ENCODE measurements around the gene CST3.

Gene CST3

GRCh38 chr20:23584434-23585199, 53.1 kb downstream of the CST3 start:
- no peak overlapping the region for H3K4me3 ChIP-seq (ENCODE audit: low read depth in 1 of 2, low read length in 2 of 2)
- no peak overlapping the region for H3K9ac ChIP-seq (ENCODE audit: low read depth, low read length)
- H3K9me3 ChIP-seq (ENCODE audit: insufficient read depth, low read length, severe bottlenecking) = no peaks in the 10 kb centered on the region
- no peaks in the 10 kb centered on the region for H3K79me2 ChIP-seq (ENCODE audit: insufficient read depth, low read length)
- H3K27ac ChIP-seq (ENCODE audit: low read length) = no peak overlapping the region
- no peak overlapping the region for H3K4me2 ChIP-seq (ENCODE audit: insufficient read depth, low read length)
- DNase-seq = no peak
- no peaks in the 10 kb centered on the region for H3K36me3 ChIP-seq (ENCODE audit: insufficient read depth, low read length)
- H3K4me1 ChIP-seq (ENCODE audit: insufficient read depth, low read length) = no peaks in the 10 kb centered on the region
- H4K20me1 ChIP-seq (ENCODE audit: insufficient read depth, low read length) = no peaks in the 10 kb centered on the region; the same call in 1 of the 2 replicates
- H2AFZ ChIP-seq (ENCODE audit: low read depth, low read length) = no peak overlapping the region
- peaks cover 33% of the 10 kb centered on the region for H3K27me3 ChIP-seq (ENCODE audit: insufficient read depth, low read length, poor library complexity)
- TF ChIP-seq CTCF (IDR thresholded peaks at IDR 0.05; ENCODE audit: borderline replicate concordance, extremely low read depth, low read length, poor library complexity, severe bottlenecking) = no peak
- no peak for TF ChIP-seq EZH2 (IDR thresholded peaks at IDR 0.05; ENCODE audit: borderline replicate concordance, low read depth, low read length, severe bottlenecking)
- ATAC-seq (ENCODE audit: insufficient read depth, low read depth) = no peak

All from DND-41 (cell line).